CD8-positive, alpha-beta memory T cell (primary cell): Measurements from ENCODE around the gene MMP28. TPM values are rescaled to one million over a fixed set of nuclear protein-coding genes. Genes with fewer than 3 reads are reported as not detected.
A peak's percentile ranks its signal among the peaks of the same experiment; 100 is the strongest.

Experiments used
- CTCF ChIA-PET: fragments of 350-600 bp; sonication (Branson Sonifier 250); formaldehyde crosslinking; loops from one replicate; lab custom pipeline; 2021; ENCODE audit warnings: antibody characterized with exemption; lab: Charles Lee
- POLR2A ChIA-PET: fragments of 350-600 bp; sonication (Branson Sonifier 250); formaldehyde crosslinking; loops from one replicate; lab custom pipeline; 2021; ENCODE audit warnings: antibody characterized with exemption; lab: Charles Lee
- DNase-seq, 5 donors: peaks; one replicate each; pipeline versions ENCODE4 v3.0.0 to v3.0.0-alpha.2; 2020 to 2022; ENCODE audit warnings: mixed read lengths in 1 of 5
- H3K27ac ChIP-seq: one replicate; pipeline ENCODE4 v1.7.0; 2013; ENCODE audit warnings: low read depth, mild to moderate bottlenecking, low read length, moderate library complexity
- H3K27me3 ChIP-seq: 2 replicates; pipeline ENCODE4 v1.7.0; 2013; ENCODE audit warnings: low read length, mild to moderate bottlenecking; ENCODE audit not compliant: insufficient read depth, poor library complexity, severe bottlenecking
- H3K36me3 ChIP-seq: 2 replicates; pipeline ENCODE4 v1.7.0; 2013; ENCODE audit warnings: mild to moderate bottlenecking, low read length, moderate library complexity; ENCODE audit not compliant: insufficient read depth
- H3K4me1 ChIP-seq: 2 replicates; pipeline ENCODE4 v1.7.0; 2013; ENCODE audit warnings: mild to moderate bottlenecking, low read length, moderate library complexity; ENCODE audit not compliant: insufficient read depth
- H3K4me3 ChIP-seq: 2 replicates; pipeline ENCODE4 v1.7.0; 2013; ENCODE audit warnings: mild to moderate bottlenecking, low read length
- H3K9me3 ChIP-seq: 2 replicates; pipeline ENCODE4 v1.7.0; 2013; ENCODE audit warnings: mild to moderate bottlenecking, low read length
- H3K27ac Mint-ChIP-seq, 8 donors: one replicate each; pipeline ENCODE4 v1.8.0; 2020 to 2021; ENCODE audit warnings: mixed read lengths in 8 of 8, mild to moderate bottlenecking in 6 of 8, inconsistent platforms in 3 of 8, moderate library complexity in 3 of 8
- H3K27me3 Mint-ChIP-seq, 2 donors: one replicate each; pipeline ENCODE4 v1.8.0; 2020 to 2021; ENCODE audit warnings: mixed read lengths in 2 of 2, mild to moderate bottlenecking in 1 of 2, moderate library complexity in 1 of 2
- H3K36me3 Mint-ChIP-seq, 3 donors: one replicate each; pipeline ENCODE4 v1.8.0; 2020 to 2021; ENCODE audit warnings: mixed read lengths in 3 of 3, inconsistent platforms in 1 of 3, mild to moderate bottlenecking in 1 of 3
- H3K4me1 Mint-ChIP-seq, 3 donors: one replicate each; pipeline ENCODE4 v1.8.0; 2020 to 2021; ENCODE audit warnings: mixed read lengths in 3 of 3, inconsistent platforms in 1 of 3, mild to moderate bottlenecking in 1 of 3
- H3K4me3 Mint-ChIP-seq, 7 donors: one replicate each; pipeline ENCODE4 v1.8.0; 2020 to 2021; ENCODE audit warnings: mixed read lengths in 7 of 7, mild to moderate bottlenecking in 6 of 7, moderate library complexity in 4 of 7, inconsistent platforms in 2 of 7
- H3K9me3 Mint-ChIP-seq, 5 donors: one replicate each; pipeline ENCODE4 v1.8.0; 2020 to 2022; ENCODE audit warnings: mixed read lengths in 5 of 5, mild to moderate bottlenecking in 3 of 5, moderate library complexity in 2 of 5, inconsistent platforms in 1 of 5
- polyA plus RNA-seq: library from polyadenylated mRNA; unstranded; fragments of 300-500 nt; fragmentation: Illumina TruSeq; gene quantifications from one replicate; pipeline ENCODE4 v1.2.3, GENCODE V29; 2021
- total RNA-seq, 2 experiments: library from RNA; stranded (reverse); gene quantifications; one replicate each; pipeline ENCODE4 v1.2.3, GENCODE V29; 2021

Gene MMP28
- total and polyA plus RNA-seq, 3 experiments from 2014 or later = not detected

DNA sequence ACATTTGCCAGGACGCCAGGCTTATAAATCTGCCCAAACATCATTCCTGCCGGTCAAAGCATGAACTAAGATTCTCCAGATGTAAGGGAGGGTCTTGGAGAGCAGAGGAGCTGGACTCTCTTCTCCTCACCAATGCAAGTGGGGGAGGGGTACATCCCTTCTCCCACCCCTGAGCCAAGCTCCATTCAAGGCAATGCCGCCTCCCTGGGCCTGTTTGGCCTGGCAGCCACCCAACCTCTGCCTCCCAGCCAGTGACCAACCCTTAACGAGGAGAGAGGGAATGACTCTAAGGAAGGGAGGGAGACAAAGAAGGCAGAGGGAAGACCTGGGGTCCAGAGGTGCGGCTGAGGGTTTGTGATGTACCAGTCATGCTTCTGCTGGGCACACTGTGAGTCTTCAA, 20.9 kb downstream of the MMP28 start:
- no peak overlapping the region for H3K4me3 ChIP-seq
- ChIA-PET POLR2A (no interaction called here), CTCF (interaction anchor here (1.7 kb wide), 1 partner anchor 11 kb away, joined by 9 read pairs; no protein-coding TSS in a partner anchor)
- no peaks in the 10 kb centered on the region for H3K9me3 Mint-ChIP-seq
- H3K27ac Mint-ChIP-seq = no peak overlapping the region
- no peaks in the 10 kb centered on the region for H3K4me1 ChIP-seq
- no peak overlapping the region for H3K27ac ChIP-seq
- H3K27me3 ChIP-seq = no peaks in the 10 kb centered on the region
- H3K4me3 Mint-ChIP-seq = no peak overlapping the region
- no peaks in the 10 kb centered on the region for H3K36me3 ChIP-seq
- no peaks in the 10 kb centered on the region for H3K4me1 Mint-ChIP-seq
- H3K9me3 ChIP-seq = no peaks in the 10 kb centered on the region
- peaks cover 1 to 43% of the 10 kb centered on the region in 2 donors for H3K27me3 Mint-ChIP-seq
- DNase-seq = no peak
- H3K36me3 Mint-ChIP-seq = no peaks in the 10 kb centered on the region

DNA sequence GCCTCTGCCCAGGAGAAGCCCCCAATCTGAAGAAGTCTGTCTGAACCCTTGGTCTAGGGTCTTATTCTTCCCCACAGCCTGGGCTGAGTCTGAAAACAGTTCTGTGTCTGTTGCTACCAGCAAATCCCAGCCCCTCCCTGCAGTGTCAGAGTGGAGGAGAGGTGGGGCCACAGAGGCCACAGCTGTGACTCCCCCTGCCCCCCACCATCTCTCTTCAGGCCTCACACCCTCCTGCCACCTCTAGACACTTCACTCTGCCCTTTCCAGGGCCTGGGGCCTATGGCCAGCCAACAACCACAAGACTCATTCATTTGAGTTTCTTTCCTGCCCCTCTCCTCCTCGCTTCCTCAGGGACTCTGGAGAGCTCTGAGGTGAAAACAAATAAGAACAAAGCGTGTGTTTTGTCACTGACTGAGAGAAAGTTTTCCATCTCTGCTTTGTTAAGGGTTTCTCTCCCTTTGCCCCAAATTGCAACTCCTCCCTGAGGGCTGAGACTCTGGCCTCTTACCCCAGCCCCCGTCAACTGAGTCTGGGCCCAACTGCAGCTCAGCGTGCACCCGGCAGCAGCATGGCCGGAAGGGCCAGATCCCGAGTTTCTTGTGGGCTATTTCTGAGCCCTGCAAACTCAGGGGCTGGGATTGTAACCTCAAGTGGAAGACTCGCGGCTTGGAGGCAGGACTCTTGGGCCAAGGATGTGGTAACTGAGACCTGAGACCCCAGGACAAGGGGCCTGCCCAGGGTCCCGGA, 21.6 kb downstream of the MMP28 start:
- no peak overlapping the region for H3K4me3 ChIP-seq

DNA sequence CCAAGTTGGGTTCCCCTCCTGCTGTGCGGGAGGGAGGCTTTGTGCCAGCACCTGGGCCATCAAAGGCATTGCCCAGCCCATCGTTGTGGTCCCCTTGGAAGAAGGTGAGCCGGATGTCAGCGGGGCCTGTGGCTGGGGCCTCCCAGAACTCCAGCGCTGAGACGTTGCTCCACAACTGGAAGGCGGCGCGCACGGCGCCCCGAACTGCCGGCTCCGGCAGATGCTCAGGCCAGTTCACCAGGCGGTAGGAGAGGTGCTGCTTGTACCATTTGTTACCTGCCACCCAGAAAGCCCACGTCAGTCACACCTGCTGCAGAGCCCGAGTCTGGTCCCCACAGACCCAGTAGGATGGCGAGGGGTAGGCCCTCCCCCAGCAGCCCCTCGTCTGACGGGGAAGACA, 22.3 kb downstream of the MMP28 start:
- POLR2A ChIA-PET = no interaction called here
- CTCF ChIA-PET = no interaction called here
- no peaks in the 10 kb centered on the region for H3K27me3 ChIP-seq
- Mint-ChIP-seq H3K4me1 (no peaks in the 10 kb centered on the region), H3K27me3 (peaks cover 1 to 38% of the 10 kb centered on the region in 2 donors), H3K27ac (no peak overlapping the region), H3K9me3 (no peaks in the 10 kb centered on the region), H3K4me3 (no peak overlapping the region), H3K36me3 (no peaks in the 10 kb centered on the region)
- H3K9me3 ChIP-seq = no peaks in the 10 kb centered on the region
- no peaks in the 10 kb centered on the region for H3K4me1 ChIP-seq
- H3K36me3 ChIP-seq = no peaks in the 10 kb centered on the region
- no peak overlapping the region for H3K27ac ChIP-seq
- H3K4me3 ChIP-seq = no peak overlapping the region
- no peak for DNase-seq

More for the DNA sequence above, 21.6 kb downstream of the MMP28 start:
- Mint-ChIP-seq H3K4me3 (no peak overlapping the region), H3K4me1 (no peaks in the 10 kb centered on the region), H3K9me3 (no peaks in the 10 kb centered on the region), H3K27ac (peak overlapping the region in 2 of 8 donors; percentile 49 to 86), H3K27me3 (peaks cover 1 to 41% of the 10 kb centered on the region in 2 donors), H3K36me3 (no peaks in the 10 kb centered on the region)
- Histone ChIP-seq H3K4me1 (no peaks in the 10 kb centered on the region), H3K27me3 (no peaks in the 10 kb centered on the region), H3K9me3 (no peaks in the 10 kb centered on the region), H3K36me3 (no peaks in the 10 kb centered on the region), H3K27ac (no peak overlapping the region)
- ChIA-PET CTCF (interaction anchor here (1.7 kb wide), 1 partner anchor 10 kb away, joined by 9 read pairs; no protein-coding TSS in a partner anchor), POLR2A (no interaction called here)
- DNase-seq = no peak

- no peaks in the 10 kb centered on the region for H3K9me3 Mint-ChIP-seq
- Histone ChIP-seq H3K9me3 (no peaks in the 10 kb centered on the region), H3K4me3 (no peak overlapping the region), H3K4me1 (peaks cover 5% of the 10 kb centered on the region), H3K27ac (no peak overlapping the region), H3K36me3 (no peaks in the 10 kb centered on the region), H3K27me3 (no peaks in the 10 kb centered on the region)
- DNase-seq = no peak
- H3K4me1 Mint-ChIP-seq = peaks cover under 1 to 2% (median 2%) of the 10 kb centered on the region in 3 donors
- ChIA-PET CTCF (interaction anchor here (1.1 kb wide), 1 partner anchor 39 kb away, joined by 3 read pairs; no protein-coding TSS in a partner anchor), POLR2A (no interaction called here)
- H3K36me3 Mint-ChIP-seq = no peaks in the 10 kb centered on the region
- no peak overlapping the region for H3K4me3 Mint-ChIP-seq
- H3K27me3 Mint-ChIP-seq = peaks cover 1 to 18% of the 10 kb centered on the region in 2 donors
- H3K27ac Mint-ChIP-seq = no peak overlapping the region
Measured at GRCh38 chr17:35769895-35770486, 25.4 kb downstream of the MMP28 start.

DNA sequence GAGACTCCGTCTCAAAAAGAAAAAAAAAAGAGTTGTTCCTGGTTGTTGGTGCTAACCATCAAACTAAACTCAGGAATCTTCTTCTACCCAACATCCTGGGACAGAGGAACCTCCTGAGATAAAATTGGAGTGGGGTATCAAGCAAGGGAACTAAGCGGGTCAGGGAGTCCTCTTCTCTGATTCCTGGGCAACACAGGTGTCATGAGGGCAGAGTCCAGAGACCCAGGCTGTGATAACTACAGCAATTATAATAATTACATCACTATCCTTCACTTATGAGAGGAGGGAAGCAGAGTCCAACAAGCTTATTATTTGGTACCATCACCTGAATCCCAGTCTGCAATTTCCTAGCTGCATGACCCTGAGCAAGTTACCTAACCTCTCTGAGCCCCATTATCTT, 26.6 kb downstream of the MMP28 start:
- no peaks in the 10 kb centered on the region for H3K9me3 Mint-ChIP-seq
- no peak overlapping the region for H3K27ac ChIP-seq
- no peak for DNase-seq
- H3K36me3 ChIP-seq = no peaks in the 10 kb centered on the region
- POLR2A ChIA-PET = no interaction called here
- no peak overlapping the region for H3K4me3 ChIP-seq
- no peaks in the 10 kb centered on the region for H3K9me3 ChIP-seq
- no peak overlapping the region for H3K27ac Mint-ChIP-seq
- peaks cover 7 to 9% (median 9%) of the 10 kb centered on the region in 3 donors for H3K4me1 Mint-ChIP-seq
- no peaks in the 10 kb centered on the region for H3K27me3 ChIP-seq
- peaks cover 8% of the 10 kb centered on the region for H3K4me1 ChIP-seq
- no peaks in the 10 kb centered on the region for H3K36me3 Mint-ChIP-seq
- CTCF ChIA-PET = interaction anchor here (1.1 to 1.8 kb wide), 2 partner anchors 22 to 40 kb away, joined by 3 to 6 read pairs; no protein-coding TSS in a partner anchor
- peaks cover 1 to 8% of the 10 kb centered on the region in 2 donors for H3K27me3 Mint-ChIP-seq
- H3K4me3 Mint-ChIP-seq = no peak overlapping the region

- POLR2A ChIA-PET = interaction anchor here (4.6 kb wide), 1 partner anchor 42 kb away, joined by 66 read pairs; the partner anchor contains the start of gene TAF15
- DNase-seq = no peak
Measured at GRCh38 chr17:35766903-35767510, 28.4 kb downstream of the MMP28 start.

DNA sequence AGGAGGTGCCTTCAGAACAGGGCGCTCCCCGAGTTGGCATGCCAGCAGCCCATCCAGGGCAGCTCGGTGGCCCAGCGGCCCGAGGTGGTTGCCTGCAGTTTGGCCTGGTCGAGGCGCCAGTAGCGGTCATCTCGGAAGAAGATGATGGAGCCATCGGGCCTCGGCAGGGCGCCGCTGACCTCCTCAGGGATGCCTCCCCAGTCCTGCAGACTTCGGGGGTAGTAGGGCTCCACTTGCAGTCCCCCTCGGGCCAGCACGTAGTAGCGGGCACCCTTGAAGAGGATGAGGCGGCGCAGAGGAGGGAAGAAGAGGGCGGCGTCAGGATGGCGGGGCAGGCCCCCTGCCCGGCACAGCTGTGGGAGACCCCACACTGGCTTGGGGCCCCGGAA, 29.0 kb downstream of the MMP28 start:
- H3K9me3 ChIP-seq = no peaks in the 10 kb centered on the region
- Mint-ChIP-seq H3K4me1 (peaks cover 7 to 9% (median 9%) of the 10 kb centered on the region in 3 donors), H3K9me3 (no peaks in the 10 kb centered on the region), H3K27ac (no peak overlapping the region), H3K27me3 (no peaks in the 10 kb centered on the region), H3K4me3 (no peak overlapping the region), H3K36me3 (peaks cover 0 to under 1% (median 0%) of the 10 kb centered on the region in 3 donors)
- no peaks in the 10 kb centered on the region for H3K36me3 ChIP-seq
- H3K4me1 ChIP-seq = peaks cover 8% of the 10 kb centered on the region
- no peak overlapping the region for H3K4me3 ChIP-seq
- no peaks in the 10 kb centered on the region for H3K27me3 ChIP-seq
- DNase-seq = no peak
- POLR2A ChIA-PET = interaction anchor here (4.6 kb wide), 1 partner anchor 43 kb away, joined by 66 read pairs; the partner anchor contains the start of gene TAF15
- H3K27ac ChIP-seq = no peak overlapping the region
- CTCF ChIA-PET = interaction anchor here (9.3 kb wide), 1 partner anchor 42 kb away, joined by 250 read pairs; the partner anchor contains the start of gene TAF15

More at GRCh38 chr17:35766903-35767510, 28.4 kb downstream of the MMP28 start:
- Mint-ChIP-seq H3K4me1 (peaks cover 7 to 9% (median 9%) of the 10 kb centered on the region in 3 donors), H3K4me3 (peak overlapping the region in 1 of 7 donors; percentile 43), H3K36me3 (no peaks in the 10 kb centered on the region), H3K27ac (no peak overlapping the region), H3K9me3 (no peaks in the 10 kb centered on the region), H3K27me3 (peaks cover 0 to under 1% of the 10 kb centered on the region in 2 donors)
- CTCF ChIA-PET = interaction anchor here (1.2 to 9.3 kb wide), 3 partner anchors 18 to 382 kb away, joined by 3 to 250 read pairs (median 4); partner anchors contain the start of gene TAF15
- Histone ChIP-seq H3K4me1 (peaks cover 8% of the 10 kb centered on the region), H3K4me3 (no peak overlapping the region), H3K36me3 (no peaks in the 10 kb centered on the region), H3K27me3 (no peaks in the 10 kb centered on the region), H3K9me3 (no peaks in the 10 kb centered on the region), H3K27ac (no peak overlapping the region)
